Thoracic aorta (tissue), 2 donors: ENCODE measurements around the gene CFAP58. TPM values are rescaled to one million over a fixed set of nuclear protein-coding genes. Genes with fewer than 3 reads are reported as not detected.

ENCODE experiments used
- ATAC-seq: fragments of 150-250 bp; one replicate; pipeline ENCODE4 v1.8.0; 2017; ENCODE audit warnings: low read depth; ENCODE audit not compliant: insufficient number of reproducible peaks, low FRiP score
- DNase-seq: peaks from one replicate; pipeline ENCODE4 v3.0.0-alpha.2; 2020; ENCODE audit warnings: low spot score
- H3K27ac ChIP-seq, 2 donors: fragments of 200-600 bp; sonication (generic); 1 replicate in 1 of 2; 2 replicates in 1 of 2; pipeline ENCODE4 v1.5.1; 2016; ENCODE audit warnings: mild to moderate bottlenecking in 2 of 2, moderate library complexity in 2 of 2
- H3K27me3 ChIP-seq: fragments of 200-600 bp; sonication (generic); replicated peaks from 2 replicates; pipeline ENCODE4 v1.6.0; 2016; ENCODE audit warnings: mild to moderate bottlenecking; ENCODE audit not compliant: insufficient read depth
- H3K36me3 ChIP-seq: fragments of 200-600 bp; sonication (generic); one replicate; pipeline ENCODE4 v1.5.1; 2016
- H3K4me1 ChIP-seq, 2 donors: fragments of 200-600 bp; sonication (generic); 1 replicate in 1 of 2; 2 replicates in 1 of 2; pipeline versions ENCODE4 v1.5.1 to v1.6.0; 2016; ENCODE audit warnings: low read depth in 2 of 2, mild to moderate bottlenecking in 1 of 2; ENCODE audit not compliant: control insufficient read depth in 1 of 2
- H3K4me3 ChIP-seq: fragments of 200-600 bp; sonication (generic); 2 replicates; pipeline ENCODE4 v1.5.1; 2016; ENCODE audit warnings: mild to moderate bottlenecking
- H3K9me3 ChIP-seq: fragments of 200-600 bp; sonication (generic); 2 replicates; pipeline ENCODE4 v1.5.1; 2016
- CTCF ChIP-seq: fragments of 200-600 bp; sonication (generic); IDR thresholded peaks from one replicate; pipeline ENCODE4 v1.5.1; 2019; ENCODE audit warnings: antibody characterized with exemption
- total RNA-seq, 2 donors: library from RNA; depleted of rRNA; stranded (reverse); fragments of >200 nt; gene quantifications; one replicate each; pipeline versions ENCODE4 v1.1.0 to v1.2.3, GENCODE V29; 2016

The CFAP58 gene
- total RNA-seq, 2 donors from 2014 or later = 0.35 to 0.68 TPM

- ATAC-seq = no peak
- Histone ChIP-seq H3K36me3 (no peaks in the 10 kb centered on the region), H3K4me3 (no peak overlapping the region), H3K4me1 (no peaks in the 10 kb centered on the region), H3K27ac (no peak overlapping the region), H3K27me3 (no peaks in the 10 kb centered on the region), H3K9me3 (peaks cover 3% of the 10 kb centered on the region)
- DNase-seq = no peak
- TF ChIP-seq CTCF = no peak
Observed at GRCh38 chr10:104415526-104416165, 62.0 kb downstream of the CFAP58 start.

GRCh38 chr10:104416851-104417250, 63.2 kb downstream of the CFAP58 start:
- DNase-seq (no peak), ATAC-seq (no peak)
- H3K4me3 ChIP-seq = no peak overlapping the region
- no peaks in the 10 kb centered on the region for H3K4me1 ChIP-seq
- no peaks in the 10 kb centered on the region for H3K27me3 ChIP-seq
- H3K36me3 ChIP-seq = no peaks in the 10 kb centered on the region
- no peaks in the 10 kb centered on the region for H3K9me3 ChIP-seq
- TF ChIP-seq CTCF = no peak
- no peak overlapping the region for H3K27ac ChIP-seq

- ATAC-seq = no peak
- no peaks in the 10 kb centered on the region for H3K27me3 ChIP-seq
- H3K4me1 ChIP-seq = no peaks in the 10 kb centered on the region
- no peak for DNase-seq
- no peaks in the 10 kb centered on the region for H3K36me3 ChIP-seq
- H3K4me3 ChIP-seq = no peak overlapping the region
- TF ChIP-seq CTCF = no peak
- H3K27ac ChIP-seq = no peak overlapping the region
- H3K9me3 ChIP-seq = no peaks in the 10 kb centered on the region
Observed at GRCh38 chr10:104417637-104418292, 64.1 kb downstream of the CFAP58 start.

- no peaks in the 10 kb centered on the region for H3K36me3 ChIP-seq
- H3K4me3 ChIP-seq = no peak overlapping the region
- DNase-seq = no peak
- TF ChIP-seq CTCF = no peak
- H3K4me1 ChIP-seq = no peaks in the 10 kb centered on the region
- H3K9me3 ChIP-seq = no peaks in the 10 kb centered on the region
- no peak overlapping the region for H3K27ac ChIP-seq
- H3K27me3 ChIP-seq = no peaks in the 10 kb centered on the region
- ATAC-seq = no peak
Observed at GRCh38 chr10:104424719-104425118, 71.1 kb downstream of the CFAP58 start.

- ATAC-seq = no peak
- no peak for TF ChIP-seq CTCF
- H3K36me3 ChIP-seq = no peaks in the 10 kb centered on the region
- no peaks in the 10 kb centered on the region for H3K4me1 ChIP-seq
- H3K4me3 ChIP-seq = no peak overlapping the region
- no peak for DNase-seq
- no peaks in the 10 kb centered on the region for H3K27me3 ChIP-seq
- no peaks in the 10 kb centered on the region for H3K9me3 ChIP-seq
- no peak overlapping the region for H3K27ac ChIP-seq
Observed at GRCh38 chr10:104427989-104428388, 74.4 kb downstream of the CFAP58 start.
